ENCODE measurements around the gene CDK2AP2.
"Not testable (repeated sequence)": the region's sequence is repeated elsewhere in the genome, so short reads cannot be mapped to it uniquely, and the experiment has no call there.

CDK2AP2 gene, protein sequence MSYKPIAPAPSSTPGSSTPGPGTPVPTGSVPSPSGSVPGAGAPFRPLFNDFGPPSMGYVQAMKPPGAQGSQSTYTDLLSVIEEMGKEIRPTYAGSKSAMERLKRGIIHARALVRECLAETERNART

DNA sequence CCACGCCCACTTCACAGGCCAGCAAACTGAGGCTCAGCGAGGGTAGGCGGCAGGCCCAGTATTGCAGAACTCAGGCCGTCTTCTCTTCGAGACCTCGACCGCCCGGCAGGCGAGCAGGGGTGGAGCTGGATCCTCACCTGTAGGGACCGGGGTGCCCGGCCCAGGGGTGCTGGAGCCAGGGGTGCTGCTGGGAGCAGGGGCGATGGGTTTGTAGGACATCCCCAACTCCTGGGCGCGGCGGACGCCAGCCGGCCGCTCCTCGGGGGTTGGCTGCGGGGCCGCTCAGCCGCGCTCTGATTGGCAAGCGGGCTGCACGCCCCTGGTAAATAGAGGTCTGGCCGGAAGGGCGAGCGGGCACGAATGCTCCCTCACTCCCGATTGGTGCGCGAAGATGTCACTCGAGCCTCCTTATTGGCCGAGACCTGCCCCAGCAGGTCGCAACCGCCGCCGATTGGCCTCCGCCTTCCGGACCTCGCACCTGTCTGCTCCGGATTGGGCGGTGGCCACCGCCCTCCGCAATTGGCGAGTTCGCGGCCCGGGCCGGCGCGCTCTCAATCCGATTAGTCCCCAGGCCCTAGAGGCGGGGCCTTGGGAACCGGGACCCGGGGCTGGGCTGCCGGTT lies at the start of gene CDK2AP2:
Gene CDK2AP2 (minus strand): TSS at position 299 of the 622 bp plus-strand sequence. CDS start 80 bp downstream, at position 219.
- peak; percentile 98 for DNase-seq (ENCODE audit: low read depth)

DNA sequence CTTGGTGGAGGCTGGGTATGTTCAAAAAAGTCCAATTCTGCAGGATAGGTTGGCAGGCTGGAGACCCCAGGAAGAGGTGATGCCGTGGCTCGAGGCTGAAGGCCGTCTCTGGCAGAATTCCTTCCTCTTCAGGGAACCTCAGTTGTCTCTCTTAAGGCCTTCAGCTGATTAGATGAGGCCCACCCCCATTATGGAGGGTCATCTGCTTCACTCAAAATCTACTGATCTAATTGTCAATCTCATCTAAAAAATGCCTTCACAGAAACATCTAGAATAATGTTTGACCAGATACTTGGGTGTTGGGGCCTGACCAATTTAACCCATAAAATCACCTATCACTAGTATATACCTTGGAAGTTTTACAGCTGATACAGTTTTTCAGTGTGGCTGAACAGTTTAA lies 48.3 kb upstream of the CDK2AP2 start:
- DNase-seq (ENCODE audit: low read depth) = no peak

DNA sequence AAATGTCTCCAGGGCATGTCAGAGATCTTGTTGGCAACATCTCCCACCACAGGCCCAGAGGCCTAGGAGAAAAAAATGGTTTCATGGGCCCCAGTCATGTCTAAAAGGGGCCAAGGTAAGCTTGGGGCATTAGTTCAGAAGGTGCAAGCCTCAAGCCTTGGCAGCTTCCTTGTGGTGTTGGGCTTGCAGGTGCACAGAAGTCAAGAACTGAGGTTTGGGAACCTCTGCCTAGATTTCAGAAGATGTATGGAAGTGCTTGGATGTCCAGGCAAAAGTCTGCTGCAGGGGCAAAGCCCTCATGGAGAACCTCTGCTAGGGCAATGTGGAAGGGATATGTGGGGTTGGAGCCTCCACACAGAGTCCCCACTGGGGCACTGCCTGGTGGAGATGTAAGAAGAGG lies 43.7 kb upstream of the CDK2AP2 start:
- not testable (repeated sequence) for DNase-seq (ENCODE audit: low read depth)

DNA sequence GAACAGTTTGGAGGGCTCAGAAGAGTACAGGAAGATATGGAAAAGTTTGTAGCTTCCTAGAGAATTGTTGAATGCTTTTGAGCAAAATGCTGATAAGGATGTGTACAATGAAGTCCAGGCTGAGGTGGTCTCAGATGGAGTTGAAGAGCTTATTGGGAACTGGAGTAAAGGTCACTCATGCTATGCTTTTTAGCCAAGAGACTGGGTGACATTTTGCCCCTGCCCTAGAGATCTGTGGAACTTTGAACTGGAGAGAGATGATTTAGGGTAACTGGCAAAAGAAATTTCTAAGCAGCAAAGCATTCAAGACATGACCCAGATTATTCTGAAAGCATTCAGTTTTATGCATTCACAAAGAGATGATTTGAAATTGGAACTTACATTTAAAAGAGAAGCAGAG lies 43.2 kb upstream of the CDK2AP2 start:
- no peak for DNase-seq (ENCODE audit: low read depth)

DNA sequence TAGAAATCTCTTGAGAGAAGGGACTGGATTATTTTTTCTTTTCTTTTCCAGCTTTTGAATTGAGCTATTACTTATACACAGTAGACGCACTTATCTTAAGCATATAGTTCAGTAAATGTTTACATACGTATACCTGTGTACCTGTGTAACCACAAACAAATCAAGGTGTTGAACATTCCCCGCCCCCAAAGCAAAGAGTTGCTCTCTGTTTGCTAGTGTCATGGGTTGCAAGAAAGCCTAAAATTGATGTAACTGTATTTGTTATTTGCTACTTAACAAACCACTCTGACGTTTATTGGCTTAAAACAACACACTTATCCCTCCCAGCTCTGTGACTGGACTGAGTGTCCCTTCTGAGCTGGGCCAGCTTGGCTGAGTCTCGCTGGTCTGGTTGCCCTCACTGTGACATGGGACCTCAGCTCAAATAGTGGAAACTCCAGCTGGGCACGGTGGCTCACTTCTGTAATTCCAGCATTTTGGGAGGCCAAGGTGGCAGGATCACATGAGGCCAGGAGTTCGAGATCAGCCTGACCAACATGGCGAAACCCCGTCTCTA lies 40.7 kb upstream of the CDK2AP2 start:
- no peak for DNase-seq (ENCODE audit: low read depth)

DNA sequence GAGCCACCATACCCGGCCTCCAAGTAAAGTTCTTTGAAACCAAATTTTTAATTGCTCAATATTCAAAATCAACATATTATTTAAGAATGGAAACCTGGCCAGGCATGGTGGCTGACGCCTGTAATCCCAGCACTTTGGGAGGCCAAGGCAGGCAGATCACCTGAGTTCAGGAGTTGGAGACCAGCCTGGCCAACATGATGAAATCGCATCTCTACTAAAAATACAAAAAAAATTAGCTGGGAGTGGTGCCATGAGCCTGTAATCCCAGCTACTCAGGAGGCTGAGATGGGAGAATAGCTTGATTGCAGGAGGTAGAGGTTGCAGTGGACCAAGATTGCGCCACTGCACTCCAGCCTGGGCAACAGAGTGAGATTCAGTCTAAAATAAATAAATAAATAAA lies 40.1 kb upstream of the CDK2AP2 start:
- not testable (repeated sequence) for DNase-seq (ENCODE audit: low read depth)

DNA sequence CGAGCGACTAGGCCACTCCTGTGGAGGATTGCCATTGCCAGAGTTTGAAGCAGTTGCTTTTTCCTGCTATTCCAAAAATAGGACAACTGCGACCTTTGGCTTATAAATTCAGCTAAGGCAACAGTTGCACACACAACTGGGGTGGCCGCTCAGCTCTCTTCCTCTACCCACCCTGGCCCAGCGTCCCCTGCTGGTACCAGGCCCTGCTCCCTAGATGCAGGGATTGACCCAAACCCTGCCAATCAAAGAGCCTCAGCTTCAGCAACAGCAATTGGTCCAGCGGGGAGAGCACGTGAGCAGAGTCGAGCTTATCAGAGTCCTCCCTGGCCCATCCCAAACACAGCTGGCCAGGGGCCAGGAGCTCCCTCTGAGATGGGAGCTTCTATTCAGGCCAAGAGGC lies 37.3 kb upstream of the CDK2AP2 start:
- DNase-seq (ENCODE audit: low read depth) = no peak

DNA sequence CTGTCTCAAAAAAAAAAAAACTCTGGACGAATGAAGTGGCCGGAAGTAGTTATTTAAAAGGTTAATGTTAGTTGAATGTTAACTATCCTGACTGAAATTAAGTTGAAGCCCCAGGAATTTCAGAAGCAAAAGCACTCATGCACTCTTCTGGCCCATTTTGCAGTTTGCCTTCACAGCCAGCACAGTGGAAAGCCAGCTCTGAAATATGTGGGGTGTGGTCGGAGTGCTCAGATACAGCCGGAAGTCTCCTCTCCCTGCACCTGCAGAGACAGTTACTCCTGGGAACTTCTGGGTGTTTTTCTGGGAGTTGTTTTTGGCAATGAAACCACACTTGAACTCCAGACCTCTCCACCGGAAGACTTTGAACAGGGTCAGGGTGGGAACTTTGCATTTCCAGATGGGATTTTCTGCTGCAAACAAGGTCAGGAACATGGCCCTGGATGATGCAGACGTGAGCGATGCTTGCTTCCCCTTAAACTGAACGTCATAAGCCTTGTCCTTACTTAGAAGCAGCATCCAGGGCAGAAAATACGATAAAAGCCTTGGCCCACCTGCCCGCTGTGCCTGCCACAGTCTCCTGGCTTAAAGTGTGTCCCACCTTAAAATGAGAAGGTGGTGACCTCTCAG lies 36.8 kb upstream of the CDK2AP2 start:
- no peak for DNase-seq (ENCODE audit: low read depth)

DNA sequence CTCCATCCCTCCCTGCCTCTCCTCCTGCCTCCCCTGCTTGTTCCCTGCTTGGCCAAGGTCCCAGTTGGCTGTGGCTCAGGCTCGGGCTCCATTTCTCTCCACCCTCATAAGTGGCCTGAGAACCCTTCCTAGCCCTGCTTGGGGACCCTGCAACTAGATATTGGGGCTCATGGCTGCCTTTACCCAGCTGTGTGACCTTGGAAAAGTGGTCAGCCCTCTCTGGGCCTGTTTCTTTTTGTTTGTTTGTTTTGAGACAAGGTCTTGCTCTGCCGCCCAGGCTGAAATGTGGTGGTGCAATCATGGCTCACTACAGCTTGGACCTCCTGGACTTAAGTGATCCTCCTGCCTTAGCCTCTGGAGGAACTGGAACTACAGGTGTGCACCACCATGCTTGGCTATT lies 35.6 kb upstream of the CDK2AP2 start:
- no peak for DNase-seq (ENCODE audit: low read depth)

DNA sequence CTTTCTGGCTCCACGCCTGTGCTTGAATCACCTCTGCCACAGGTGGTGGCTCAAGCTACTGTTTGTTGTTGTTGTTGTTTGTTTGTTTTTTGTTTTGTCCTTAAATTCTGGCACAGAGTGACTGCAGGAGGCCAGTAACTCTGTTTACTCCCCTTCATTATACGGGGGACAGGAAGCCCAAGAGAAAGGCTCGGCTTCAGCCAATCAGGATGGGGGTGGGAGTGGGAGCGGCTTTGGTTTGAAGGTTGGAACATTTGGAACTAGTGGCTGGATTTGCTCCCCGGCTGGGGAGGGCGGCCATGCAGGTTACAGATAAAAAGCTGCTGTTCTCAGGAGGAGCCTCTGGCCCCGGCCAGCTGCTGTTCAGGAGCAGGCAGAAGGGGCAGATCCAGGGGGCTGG lies 35.0 kb upstream of the CDK2AP2 start:
- no peak for DNase-seq (ENCODE audit: low read depth)

DNA sequence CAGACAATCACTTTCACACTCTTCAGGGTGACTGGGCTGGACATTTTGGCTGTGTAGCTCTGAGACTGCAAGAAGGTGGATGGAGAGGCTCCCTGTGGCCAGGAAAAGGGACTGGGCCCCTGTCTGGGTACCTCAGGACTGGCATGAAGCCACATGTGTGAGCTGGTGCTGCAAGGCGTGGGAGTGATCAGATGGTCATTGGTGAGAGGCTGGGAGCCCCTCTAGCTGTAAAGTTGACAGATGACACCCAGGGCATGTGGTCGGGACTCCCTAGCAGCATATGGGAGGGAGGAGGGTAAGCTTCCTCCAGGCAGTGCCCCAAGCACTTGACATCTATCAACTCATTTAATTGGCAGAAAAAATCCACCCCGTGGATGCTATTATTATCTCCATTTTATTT lies 34.2 kb upstream of the CDK2AP2 start:
- DNase-seq (ENCODE audit: low read depth) = no peak

DNA sequence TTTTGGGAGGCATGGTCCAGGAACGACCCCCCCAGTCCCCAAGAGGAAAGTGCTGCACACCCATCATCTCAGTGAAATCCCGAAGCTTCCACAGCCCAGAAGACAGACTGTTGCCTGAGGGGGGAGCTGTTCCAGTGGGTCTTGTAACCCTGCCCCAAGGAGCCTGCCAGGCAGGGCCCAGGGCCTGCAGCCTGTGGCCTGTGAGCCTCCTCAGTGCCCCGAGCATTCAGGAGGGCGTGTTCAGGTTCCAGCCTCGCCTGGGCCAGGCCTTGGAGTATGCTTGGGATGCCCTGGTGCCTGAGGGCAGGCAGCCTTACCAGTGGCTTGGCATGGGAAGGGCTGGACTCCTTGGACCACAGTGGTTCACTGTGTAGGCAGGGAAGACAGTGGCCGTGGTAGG lies 33.2 kb upstream of the CDK2AP2 start:
- DNase-seq (ENCODE audit: low read depth) = no peak

DNA sequence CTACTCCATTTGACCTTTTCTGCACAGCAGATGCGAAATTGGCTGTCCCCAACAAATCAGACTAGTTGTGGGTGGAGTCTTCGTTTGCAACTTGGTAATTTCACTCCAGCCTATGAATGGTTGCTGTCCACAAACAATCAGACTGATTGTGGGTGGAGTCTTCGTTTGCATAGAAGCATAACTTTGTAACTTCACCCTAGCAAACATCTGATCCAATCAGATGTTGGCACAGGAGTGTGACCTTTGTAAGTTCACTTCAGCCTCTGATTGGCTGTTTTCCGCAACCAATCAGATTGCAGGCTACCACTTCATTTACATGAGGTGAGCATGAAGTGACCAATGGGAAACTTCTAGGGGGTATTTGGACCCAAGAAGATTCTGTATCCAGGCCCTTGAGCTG lies 31.6 kb upstream of the CDK2AP2 start:
- DNase-seq (ENCODE audit: low read depth) = no peak

DNA sequence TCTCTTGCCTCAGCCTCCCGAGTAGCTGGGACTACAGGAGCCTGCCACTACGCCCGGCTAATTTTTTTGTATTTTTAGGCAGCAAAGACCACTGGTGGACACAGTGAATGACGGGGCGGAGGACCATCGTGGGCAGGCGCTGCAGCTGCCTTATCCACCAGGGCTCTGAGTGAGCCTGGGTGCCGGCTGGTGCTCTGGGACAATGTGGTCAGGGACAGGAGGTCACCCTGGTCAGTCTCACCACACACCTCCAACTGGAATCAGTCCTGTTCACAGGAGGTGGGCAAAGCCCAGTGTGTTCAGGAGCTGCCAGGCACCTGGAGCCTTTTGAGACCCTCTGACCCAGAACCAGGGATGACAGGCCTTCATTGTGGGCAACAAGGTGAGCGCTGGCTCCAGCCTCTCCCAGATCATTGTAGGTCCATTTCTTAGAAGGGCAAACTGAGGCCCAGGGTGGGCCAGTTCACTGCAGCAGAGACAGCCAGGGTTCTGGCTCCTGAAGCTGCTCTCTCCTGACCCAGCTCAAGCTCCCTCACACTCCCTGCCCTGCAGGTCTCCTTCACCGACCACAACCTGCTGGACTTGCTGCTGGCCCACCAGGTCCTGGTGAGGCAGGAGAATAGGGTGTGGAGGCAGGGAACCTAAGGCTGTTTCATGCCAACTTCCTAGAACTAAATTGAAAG lies 31.0 kb upstream of the CDK2AP2 start:
- no peak for DNase-seq (ENCODE audit: low read depth)

DNA sequence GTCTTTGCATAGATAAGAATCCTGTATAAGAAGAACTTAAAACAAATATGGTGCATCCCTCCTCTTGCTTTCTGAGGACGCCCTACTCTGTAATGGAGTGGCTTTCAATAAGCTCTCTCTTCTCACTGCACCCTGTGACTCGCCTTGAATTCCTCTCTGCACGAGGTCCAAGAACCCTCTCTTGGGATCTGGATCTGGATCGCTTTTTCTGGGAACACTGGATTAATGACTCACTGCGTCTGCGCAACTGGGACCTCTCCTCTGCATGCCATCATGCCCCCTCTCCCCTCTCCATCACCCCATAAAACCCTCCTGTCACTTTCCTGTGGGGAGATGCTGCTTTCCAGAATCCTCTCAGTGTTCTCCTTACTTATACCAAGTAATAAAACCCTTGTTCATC lies 30.3 kb upstream of the CDK2AP2 start:
- DNase-seq (ENCODE audit: low read depth) = no peak

DNA sequence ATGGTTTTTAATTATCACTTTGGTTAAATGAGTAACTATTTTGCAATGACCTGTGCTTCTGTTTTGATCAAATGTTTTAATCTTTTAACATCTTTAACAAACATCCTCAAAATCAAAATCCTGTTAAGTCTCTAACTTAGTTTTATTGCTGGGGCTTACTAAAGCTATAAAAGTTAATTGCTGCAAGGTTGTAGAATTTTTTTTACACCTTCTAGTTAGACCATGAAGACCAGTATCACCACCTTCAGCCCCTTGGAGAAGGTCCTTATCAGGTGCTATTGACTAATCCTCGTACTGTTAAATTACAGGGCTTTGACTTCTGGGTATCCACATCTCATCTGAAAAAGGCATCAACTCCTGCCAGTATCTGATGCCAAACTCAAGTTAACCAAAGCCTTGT lies 27.6 kb upstream of the CDK2AP2 start:
- no peak for DNase-seq (ENCODE audit: low read depth)

DNA sequence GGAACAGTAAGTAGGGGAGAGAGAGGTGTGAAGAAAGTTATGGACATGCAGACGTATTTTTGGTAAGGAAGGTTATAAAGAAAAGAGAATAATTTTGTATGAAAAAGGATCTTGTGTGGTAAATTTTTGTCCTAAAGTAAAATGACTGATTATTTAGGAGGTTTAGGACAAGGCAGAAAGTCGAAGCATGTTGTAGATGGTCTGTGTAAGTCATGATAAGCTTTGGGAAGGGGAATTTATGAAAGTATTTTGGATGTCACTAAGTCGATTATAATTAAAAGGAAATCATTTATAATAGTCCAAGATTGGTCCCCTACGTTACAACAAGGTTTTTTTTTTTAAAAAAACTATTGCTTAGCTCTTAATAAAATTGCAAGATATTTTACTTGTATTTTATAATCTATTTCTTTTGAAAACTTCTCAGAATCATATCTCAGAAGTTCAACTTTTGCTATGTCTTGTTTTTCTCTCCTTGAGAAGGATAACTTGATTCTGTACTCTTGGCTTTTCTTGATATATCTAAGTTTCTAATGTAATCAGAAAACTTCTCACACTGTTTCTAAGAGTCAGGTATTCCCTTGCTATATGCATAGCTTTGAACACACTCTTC lies 26.2 kb upstream of the CDK2AP2 start:
- DNase-seq (ENCODE audit: low read depth) = no peak

DNA sequence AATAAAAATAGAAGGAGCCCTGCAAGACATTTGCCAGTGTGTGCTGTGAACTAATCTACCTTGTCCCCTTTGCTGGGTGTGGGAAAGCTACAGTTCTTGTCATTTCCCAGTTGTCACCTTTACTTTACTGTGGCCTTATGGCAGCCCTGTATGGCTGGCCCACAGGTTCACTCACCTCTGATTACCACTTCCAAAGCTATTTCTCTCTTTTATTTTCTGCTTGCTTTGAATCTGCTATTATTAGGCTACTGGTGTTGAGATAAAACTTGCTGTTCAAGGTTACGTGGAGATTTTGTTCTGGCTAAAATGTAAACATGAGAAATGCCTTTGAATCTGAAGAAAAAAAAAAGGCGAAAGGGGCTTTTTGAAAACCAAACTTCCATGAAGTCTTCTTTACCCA lies 24.9 kb upstream of the CDK2AP2 start:
- no peak for DNase-seq (ENCODE audit: low read depth)

DNA sequence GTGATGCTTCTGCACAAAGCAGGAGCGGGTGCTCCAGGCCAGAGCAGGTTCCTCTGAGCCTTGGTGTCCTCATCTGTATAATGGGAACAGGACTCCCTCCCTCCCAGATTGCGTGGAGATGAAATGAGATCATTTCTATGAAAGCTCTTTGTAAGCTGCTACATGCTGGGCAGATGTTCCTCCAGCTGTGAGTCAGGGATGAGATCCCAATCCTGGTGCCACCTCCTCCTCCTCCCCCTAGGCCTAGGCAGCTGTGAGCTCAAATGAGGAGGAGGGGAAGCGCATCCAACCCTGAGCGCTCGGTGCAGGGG lies 22.3 kb upstream of the CDK2AP2 start:
- no peak for DNase-seq (ENCODE audit: low read depth)

DNA sequence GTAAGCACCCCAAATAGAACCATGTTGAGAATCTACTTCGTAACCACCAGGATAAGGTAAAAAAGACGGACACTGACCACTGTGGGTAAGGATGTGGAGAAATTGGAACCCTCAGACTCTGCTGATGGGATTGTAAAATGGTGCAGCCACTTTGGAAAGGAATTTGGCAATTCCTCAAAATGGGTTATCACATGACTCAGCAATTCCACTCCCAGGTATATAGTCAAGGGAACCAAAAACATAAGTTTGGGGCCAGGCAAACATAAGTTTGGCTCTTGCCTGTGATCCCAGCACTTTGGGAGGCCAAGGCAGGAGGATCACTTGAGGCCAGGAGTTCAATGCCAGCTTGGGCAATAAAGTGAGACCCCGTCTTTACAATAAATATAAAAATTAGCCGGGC lies 20.4 kb upstream of the CDK2AP2 start:
- no peak for DNase-seq (ENCODE audit: low read depth)

DNA sequence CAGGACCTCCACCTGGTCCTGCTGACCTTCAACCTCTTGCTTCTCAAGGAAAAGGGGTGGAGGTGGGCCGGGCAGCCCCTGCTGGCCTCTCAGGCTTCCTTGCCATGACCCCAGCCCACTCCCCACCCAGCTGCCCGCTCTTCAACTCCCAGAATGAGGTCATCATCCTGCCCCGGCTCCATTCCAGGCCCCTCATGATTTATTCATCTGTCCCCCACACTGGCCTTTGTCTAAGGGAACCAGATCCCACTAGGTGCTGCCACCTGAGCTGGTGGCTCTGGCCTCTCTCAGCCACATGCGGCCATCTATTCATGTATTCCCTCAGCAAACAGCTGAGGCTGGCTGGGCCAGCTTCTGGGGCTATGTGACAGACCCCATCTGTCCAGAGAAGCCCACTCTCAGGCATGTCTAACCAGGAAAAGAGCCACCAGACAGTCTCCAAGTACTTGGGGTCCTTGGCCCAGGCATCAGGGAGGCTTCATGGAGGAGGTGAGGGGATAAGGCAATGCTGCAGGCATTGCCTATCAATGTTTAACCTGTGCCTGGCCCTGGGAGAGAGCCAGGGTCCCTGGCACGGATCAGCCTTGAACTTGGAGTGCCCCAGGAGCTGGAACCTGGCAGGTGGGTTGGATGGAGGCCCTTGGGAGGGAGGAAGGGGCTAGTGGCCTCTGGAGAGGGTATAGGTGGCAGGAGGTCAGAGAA lies 17.5 kb upstream of the CDK2AP2 start:
- DNase-seq (ENCODE audit: low read depth) = no peak

DNA sequence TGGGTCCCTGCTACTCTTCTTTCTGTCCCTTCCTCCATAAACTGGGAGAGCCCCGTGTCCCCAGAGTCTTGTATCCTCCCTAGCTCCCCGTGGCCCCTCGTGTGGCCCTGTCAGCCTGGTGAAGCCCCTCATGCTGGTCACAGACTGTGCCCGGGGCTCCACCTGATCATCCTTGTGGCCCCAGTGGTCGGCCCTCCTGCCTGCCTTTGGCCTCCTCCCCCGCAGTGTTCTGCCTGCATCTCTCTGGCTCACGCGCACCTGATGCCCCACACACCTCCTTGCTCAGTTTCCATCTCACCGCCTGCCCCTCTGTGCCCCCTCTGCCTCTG lies 16.5 kb upstream of the CDK2AP2 start:
- DNase-seq (ENCODE audit: low read depth) = no peak
